Astrocyte of the spinal cord (primary cell): ENCODE results near the gene MALL.
"Not testable (repeated sequence)": the region's sequence is repeated elsewhere in the genome, so short reads cannot be mapped to it uniquely, and the experiment has no call there.

Source experiments
- DNase-seq: peaks from one replicate; pipeline ENCODE4 v3.0.0; 2011; ENCODE audit warnings: low read depth, low spot score
- H3K4me3 ChIP-seq: 2 replicates; pipeline ENCODE4 v1.5.1; 2011; ENCODE audit warnings: low read depth, mild to moderate bottlenecking, low read length, moderate library complexity
- in situ Hi-C: cut with HindIII; loops from 2 replicates; pipeline ENCODE4 v1.10.0; 2017; ENCODE audit warnings: low sequenced_read_pairs
- TF ChIP-seq, protein P1 (sequence below): IDR thresholded peaks from 2 replicates; pipeline ENCODE4 v1.5.1; 2012; ENCODE audit warnings: low read depth, mild to moderate bottlenecking, low read length, inconsistent platforms

The MALL gene

DNA sequence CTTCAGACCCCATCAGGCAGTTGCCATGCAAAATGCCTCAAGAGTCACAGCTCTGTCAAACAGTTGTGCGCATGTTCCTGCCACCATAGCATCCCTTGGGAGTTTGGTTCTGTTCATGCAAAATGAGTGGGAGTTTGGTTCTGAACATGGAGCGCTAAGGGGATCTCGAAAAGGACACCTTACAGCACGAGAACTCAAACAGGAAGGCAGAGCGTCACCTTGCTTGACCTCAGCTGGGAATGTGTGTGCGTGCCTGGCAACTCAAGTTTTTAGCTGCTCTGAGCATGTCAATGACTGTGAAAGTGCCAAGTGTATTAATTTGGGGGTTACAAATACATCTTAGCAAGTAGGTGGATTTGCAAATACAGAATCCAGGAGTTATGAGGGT, 16.6 kb downstream of the MALL start:
- in situ Hi-C loops = no loop called here
- TF ChIP-seq, protein P1, sequence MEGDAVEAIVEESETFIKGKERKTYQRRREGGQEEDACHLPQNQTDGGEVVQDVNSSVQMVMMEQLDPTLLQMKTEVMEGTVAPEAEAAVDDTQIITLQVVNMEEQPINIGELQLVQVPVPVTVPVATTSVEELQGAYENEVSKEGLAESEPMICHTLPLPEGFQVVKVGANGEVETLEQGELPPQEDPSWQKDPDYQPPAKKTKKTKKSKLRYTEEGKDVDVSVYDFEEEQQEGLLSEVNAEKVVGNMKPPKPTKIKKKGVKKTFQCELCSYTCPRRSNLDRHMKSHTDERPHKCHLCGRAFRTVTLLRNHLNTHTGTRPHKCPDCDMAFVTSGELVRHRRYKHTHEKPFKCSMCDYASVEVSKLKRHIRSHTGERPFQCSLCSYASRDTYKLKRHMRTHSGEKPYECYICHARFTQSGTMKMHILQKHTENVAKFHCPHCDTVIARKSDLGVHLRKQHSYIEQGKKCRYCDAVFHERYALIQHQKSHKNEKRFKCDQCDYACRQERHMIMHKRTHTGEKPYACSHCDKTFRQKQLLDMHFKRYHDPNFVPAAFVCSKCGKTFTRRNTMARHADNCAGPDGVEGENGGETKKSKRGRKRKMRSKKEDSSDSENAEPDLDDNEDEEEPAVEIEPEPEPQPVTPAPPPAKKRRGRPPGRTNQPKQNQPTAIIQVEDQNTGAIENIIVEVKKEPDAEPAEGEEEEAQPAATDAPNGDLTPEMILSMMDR = no peak

GRCh38 chr2:110097506-110098220, 18.0 kb downstream of the MALL start:
- TF ChIP-seq, protein P1 = no peak
- no peak overlapping the region for H3K4me3 ChIP-seq
- DNase-seq = no peak
- in situ Hi-C loops = no loop called here

More for the DNA sequence above, 16.6 kb downstream of the MALL start:
- DNase-seq = no peak
- H3K4me3 ChIP-seq = no peak overlapping the region

DNA sequence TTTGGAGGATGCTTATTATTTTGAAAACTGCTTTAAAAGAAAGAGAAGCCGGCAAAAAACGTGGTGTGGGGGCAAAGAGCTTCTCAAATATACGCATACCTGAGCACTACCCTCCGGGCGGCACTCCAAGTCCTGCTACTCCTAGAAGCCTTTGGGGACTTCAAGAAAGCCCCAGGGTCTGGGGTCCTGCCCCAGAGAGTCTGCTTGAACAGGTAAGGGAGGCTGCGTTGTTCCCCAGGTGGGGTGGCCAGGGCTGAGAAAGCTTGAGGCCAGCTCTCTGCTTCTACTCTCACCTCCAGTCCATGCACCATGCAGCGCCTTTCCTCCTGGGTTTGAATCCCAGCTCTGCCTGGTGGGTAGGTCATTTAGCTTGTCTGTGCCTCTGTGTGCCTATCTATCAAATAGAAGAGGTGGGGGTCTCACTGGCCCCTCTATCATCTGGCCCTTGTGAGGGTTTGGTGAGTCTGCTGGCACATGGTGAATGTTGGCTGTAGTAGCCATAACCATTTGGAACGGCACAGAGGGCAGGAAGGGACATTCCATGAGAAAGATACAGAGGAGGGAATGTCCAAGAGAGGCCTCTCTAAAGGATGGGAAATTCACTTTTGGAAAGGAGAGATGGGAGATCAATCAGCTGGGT, 19.5 kb downstream of the MALL start:
- TF ChIP-seq, protein P1 = no peak
- DNase-seq = no peak
- in situ Hi-C loops = no loop called here
- no peak overlapping the region for H3K4me3 ChIP-seq

- in situ Hi-C loops, H3K4me3 ChIP-seq, DNase-seq: not testable (repeated sequence)
Observed at GRCh38 chr2:110094884-110095534, 20.6 kb downstream of the MALL start.

DNA sequence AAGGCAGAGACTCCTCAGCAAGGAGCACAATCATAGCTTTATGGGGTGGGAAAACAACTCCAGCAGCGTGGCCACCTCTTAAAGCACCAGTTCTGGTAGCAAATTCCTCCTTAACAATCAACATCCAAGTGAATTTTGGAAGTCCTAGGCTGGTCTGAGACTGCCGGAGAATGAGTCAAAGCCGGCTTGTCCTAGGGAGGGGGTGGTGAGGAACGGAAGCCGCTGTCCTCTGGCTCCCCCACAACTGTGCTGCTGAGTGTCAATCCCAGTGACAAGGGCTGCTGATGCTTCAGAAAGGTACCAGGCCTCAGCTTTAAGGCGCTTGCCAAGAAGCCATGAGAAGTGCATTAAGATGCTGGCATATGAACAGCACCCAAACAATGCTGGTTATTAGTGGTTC, 21.7 kb downstream of the MALL start:
- DNase-seq, H3K4me3 ChIP-seq, in situ Hi-C loops: not testable (repeated sequence)

DNA sequence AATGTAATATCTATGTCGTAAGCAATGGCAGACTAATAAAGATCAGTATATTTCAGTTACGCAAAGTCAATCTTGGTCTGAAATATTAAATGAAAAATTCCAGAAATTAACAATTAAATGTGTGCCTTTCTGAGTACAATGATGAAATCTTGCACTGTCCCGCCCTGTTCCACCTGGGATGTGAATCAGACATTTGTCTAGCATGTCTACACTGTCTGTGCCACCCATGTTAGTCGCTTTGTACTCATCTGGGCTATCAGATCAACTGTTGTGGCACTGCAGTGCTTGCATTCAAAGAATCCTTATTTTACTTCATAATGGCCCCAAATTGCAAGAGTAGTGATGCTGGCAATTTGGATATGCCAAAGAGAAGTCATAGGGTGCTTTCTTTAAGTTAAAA, 25.5 kb downstream of the MALL start:
- DNase-seq, H3K4me3 ChIP-seq, in situ Hi-C loops: not testable (repeated sequence)

- in situ Hi-C loops, H3K4me3 ChIP-seq, DNase-seq: not testable (repeated sequence)
Observed at GRCh38 chr2:110083757-110084156, 31.9 kb downstream of the MALL start.

GRCh38 chr2:110083162-110083561, 32.5 kb downstream of the MALL start:
- in situ Hi-C loops, DNase-seq, H3K4me3 ChIP-seq: not testable (repeated sequence)

- DNase-seq, H3K4me3 ChIP-seq, in situ Hi-C loops: not testable (repeated sequence)
Observed at GRCh38 chr2:110078104-110078503, 37.5 kb downstream of the MALL start.

GRCh38 chr2:110075896-110076295, 39.7 kb downstream of the MALL start:
- in situ Hi-C loops, DNase-seq, H3K4me3 ChIP-seq: not testable (repeated sequence)

DNA sequence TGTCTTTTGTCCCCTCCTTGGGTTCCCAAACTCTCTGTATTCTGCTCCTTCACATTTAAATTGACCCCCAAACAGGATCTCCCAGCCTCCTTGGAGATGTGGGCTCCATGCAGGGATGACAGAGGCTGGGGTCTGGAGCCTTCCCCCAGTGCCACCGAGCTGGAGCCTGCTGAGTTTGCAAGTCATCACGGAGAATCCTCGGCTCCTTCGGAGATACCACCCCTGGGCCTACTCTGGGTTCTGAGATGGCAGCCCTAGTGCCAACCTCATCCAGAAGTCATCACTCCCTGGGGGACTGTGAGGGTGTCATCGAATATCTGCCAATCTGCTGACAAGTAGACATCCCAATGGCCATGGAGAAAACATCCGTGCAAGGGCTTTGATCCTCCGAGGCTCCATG, 45.8 kb downstream of the MALL start:
- in situ Hi-C loops, H3K4me3 ChIP-seq, DNase-seq: not testable (repeated sequence)

DNA sequence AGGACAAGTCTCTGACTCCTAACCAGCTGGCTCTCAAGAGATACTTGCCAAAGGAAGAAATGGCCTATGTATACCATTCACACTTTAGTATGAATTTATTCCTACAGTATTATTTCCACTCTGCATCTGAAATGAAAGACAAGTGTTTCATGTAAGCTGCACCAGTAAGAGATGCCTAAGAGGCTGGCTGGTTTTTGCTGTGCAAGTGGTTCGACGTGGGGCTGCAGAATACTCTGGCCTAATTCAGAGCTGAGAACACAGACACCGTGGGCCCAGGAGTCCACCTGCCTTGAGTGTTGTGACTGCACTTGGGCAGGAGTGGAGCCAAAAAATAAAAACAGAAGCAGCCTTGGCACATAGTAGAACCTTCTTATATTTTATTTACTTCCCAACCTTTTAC, 47.5 kb downstream of the MALL start:
- DNase-seq, H3K4me3 ChIP-seq, in situ Hi-C loops: not testable (repeated sequence)

GRCh38 chr2:110062332-110062731, 53.3 kb downstream of the MALL start:
- DNase-seq, H3K4me3 ChIP-seq, in situ Hi-C loops: not testable (repeated sequence)

DNA sequence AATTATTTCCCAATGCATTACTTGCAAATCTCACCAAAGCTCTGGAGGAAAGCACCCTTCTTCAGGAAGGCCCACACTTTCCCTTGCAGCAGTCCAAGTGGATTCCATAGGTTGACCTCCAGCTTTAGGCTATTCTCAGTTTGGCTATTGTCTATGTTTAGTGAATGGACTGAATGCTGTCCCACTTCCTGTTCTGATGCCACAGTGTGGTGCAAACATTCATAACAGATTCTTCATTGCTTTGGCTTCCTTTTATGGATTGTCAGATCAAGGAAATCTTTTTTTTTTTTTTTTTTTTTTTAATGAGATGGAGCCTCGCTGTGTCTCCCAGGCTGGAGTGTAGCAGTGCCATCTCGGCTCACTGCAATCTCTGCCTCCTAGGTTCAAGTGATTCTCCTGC, 55.1 kb downstream of the MALL start:
- in situ Hi-C loops, DNase-seq, H3K4me3 ChIP-seq: not testable (repeated sequence)
